Trophoblast cell (in vitro differentiated cells and primary cell): Measurements from ENCODE around the gene CMYA5.
A peak's percentile ranks its signal among the peaks of the same experiment; 100 is the strongest.

ENCODE experiments used
- DNase-seq, 2 donors: peaks; one replicate each; pipeline ENCODE4 v3.0.0-alpha.2; 2016
- H2AFZ ChIP-seq: 2 replicates; pipeline ENCODE4 v1.6.1; 2013; ENCODE audit warnings: low read length, moderate library complexity, mild to moderate bottlenecking; ENCODE audit not compliant: insufficient read depth, poor library complexity
- H2AK5ac ChIP-seq: 2 replicates; pipeline ENCODE4 v1.6.1; 2013; ENCODE audit warnings: mild to moderate bottlenecking, low read length
- H2BK120ac ChIP-seq: 2 replicates; pipeline ENCODE4 v1.6.1; 2013; ENCODE audit warnings: low read length, mild to moderate bottlenecking, moderate library complexity; ENCODE audit not compliant: insufficient read depth, poor library complexity
- H2BK12ac ChIP-seq: 2 replicates; pipeline ENCODE4 v1.6.1; 2013; ENCODE audit warnings: mild to moderate bottlenecking, low read length, moderate library complexity
- H2BK5ac ChIP-seq: 2 replicates; pipeline ENCODE4 v1.6.1; 2013; ENCODE audit warnings: low read length, low read depth, moderate library complexity, mild to moderate bottlenecking; ENCODE audit not compliant: poor library complexity
- H3K14ac ChIP-seq: 2 replicates; pipeline ENCODE4 v1.6.1; 2013; ENCODE audit warnings: mild to moderate bottlenecking, low read length
- H3K18ac ChIP-seq: 2 replicates; pipeline ENCODE4 v1.6.1; 2013; ENCODE audit warnings: mild to moderate bottlenecking, low read length
- H3K23ac ChIP-seq: 2 replicates; pipeline ENCODE4 v1.6.1; 2013; ENCODE audit warnings: low read length
- H3K27ac ChIP-seq: 2 replicates; pipeline ENCODE4 v1.5.1; 2013; ENCODE audit warnings: low read depth, mild to moderate bottlenecking, inconsistent platforms, low read length, moderate library complexity
- H3K27me3 ChIP-seq: 2 replicates; pipeline ENCODE4 v1.6.1; 2013; ENCODE audit warnings: inconsistent platforms, mild to moderate bottlenecking, low read length, moderate library complexity; ENCODE audit not compliant: insufficient read depth
- H3K36me3 ChIP-seq, 2 experiments: 1 replicate in 1 of 2; 2 replicates in 1 of 2; pipeline ENCODE4 v1.6.1; 2013; ENCODE audit warnings: low read length in 2 of 2, mild to moderate bottlenecking in 2 of 2, moderate library complexity in 1 of 2; ENCODE audit not compliant: insufficient read depth in 2 of 2, control insufficient read depth in 1 of 2
- H3K4ac ChIP-seq: 2 replicates; pipeline ENCODE4 v1.6.1; 2013; ENCODE audit warnings: low read depth, mild to moderate bottlenecking, low read length, moderate library complexity
- H3K4me1 ChIP-seq, 2 experiments: 1 replicate in 1 of 2; 2 replicates in 1 of 2; pipeline ENCODE4 v1.6.1; 2013; ENCODE audit warnings: low read length in 2 of 2, mild to moderate bottlenecking in 2 of 2, moderate library complexity in 1 of 2; ENCODE audit not compliant: insufficient read depth in 2 of 2, control insufficient read depth in 1 of 2
- H3K4me2 ChIP-seq: 2 replicates; pipeline ENCODE4 v1.6.1; 2013; ENCODE audit warnings: inconsistent platforms, mild to moderate bottlenecking, low read length, moderate library complexity
- H3K4me3 ChIP-seq: 2 replicates; pipeline ENCODE4 v1.5.1; 2013; ENCODE audit warnings: mild to moderate bottlenecking, low read depth, low read length, inconsistent platforms
- H3K79me1 ChIP-seq: one replicate; pipeline ENCODE4 v1.6.1; 2013; ENCODE audit warnings: low read length
- H3K79me2 ChIP-seq: 2 replicates; pipeline ENCODE4 v1.6.1; 2013; ENCODE audit warnings: low read length, mild to moderate bottlenecking; ENCODE audit not compliant: control insufficient read depth, insufficient read depth, poor library complexity
- H3K9ac ChIP-seq: 2 replicates; pipeline ENCODE4 v1.6.1; 2013; ENCODE audit warnings: mild to moderate bottlenecking, low read length
- H3K9me3 ChIP-seq: 2 replicates; pipeline ENCODE4 v1.6.1; 2013; ENCODE audit warnings: low read depth, mild to moderate bottlenecking, control low read depth, inconsistent platforms, low read length; ENCODE audit not compliant: insufficient read depth
- H4K12ac ChIP-seq: 2 replicates; pipeline ENCODE4 v1.6.1; 2013; ENCODE audit warnings: low read depth, mild to moderate bottlenecking, low read length, moderate library complexity
- H4K8ac ChIP-seq: 2 replicates; pipeline ENCODE4 v1.6.1; 2013; ENCODE audit warnings: low read depth, mild to moderate bottlenecking, low read length, moderate library complexity
- H4K91ac ChIP-seq: one replicate; pipeline ENCODE4 v1.6.1; 2013; ENCODE audit warnings: low read depth, mild to moderate bottlenecking, low read length, moderate library complexity
- WGBS: extraction: QIAGEN DNeasy Blood & Tissue Kit; methylation state at CpG from one replicate; pipeline ENCODE4 v1.1.7; 2013; ENCODE audit warnings: missing lambda C conversion rate; ENCODE audit not compliant: insufficient read length, insufficient coverage; ENCODE audit errors: extremely low coverage; 5-methylcytosine and 5-hydroxymethylcytosine counted together

The CMYA5 gene

GRCh38 chr5:79793304-79793703 is 103.7 kb downstream of the CMYA5 start:
- no peak overlapping the region for H4K91ac ChIP-seq
- no peak overlapping the region for H2BK12ac ChIP-seq
- H2AFZ ChIP-seq, result no peak overlapping the region
- no peak overlapping the region for H3K4ac ChIP-seq
- no peak overlapping the region for H3K4me2 ChIP-seq
- no peak overlapping the region for H3K14ac ChIP-seq
- H3K9me3 ChIP-seq, result peaks cover 2% of the 10 kb centered on the region
- H3K18ac ChIP-seq, result no peak overlapping the region
- no peak overlapping the region for H3K4me3 ChIP-seq
- no peak overlapping the region for H3K23ac ChIP-seq
- no peak overlapping the region for H3K9ac ChIP-seq
- no peak overlapping the region for H2BK5ac ChIP-seq
- H3K36me3 ChIP-seq, result no peaks in the 10 kb centered on the region
- no peaks in the 10 kb centered on the region for H3K27me3 ChIP-seq
- H2BK120ac ChIP-seq, result no peak overlapping the region
- WGBS, result no CpG with 5 or more reads among the region's 7 CpGs
- DNase-seq, result no peak
- no peaks in the 10 kb centered on the region for H3K4me1 ChIP-seq
- no peak overlapping the region for H4K8ac ChIP-seq
- H3K27ac ChIP-seq, result no peak overlapping the region
- H3K79me1 ChIP-seq, result no peaks in the 10 kb centered on the region
- no peak overlapping the region for H4K12ac ChIP-seq
- H3K79me2 ChIP-seq, result no peaks in the 10 kb centered on the region
- no peak overlapping the region for H2AK5ac ChIP-seq

- no peaks in the 10 kb centered on the region for H3K79me2 ChIP-seq
- no peaks in the 10 kb centered on the region for H3K79me1 ChIP-seq
- no peak overlapping the region for H3K14ac ChIP-seq
These were observed 104.1 kb downstream of the CMYA5 start for GRCh38 chr5:79793722-79794121.

GRCh38 chr5:79794347-79794746 is 104.7 kb downstream of the CMYA5 start:
- no peak overlapping the region for H3K27ac ChIP-seq
- H3K9ac ChIP-seq, result no peak overlapping the region
- no peaks in the 10 kb centered on the region for H3K27me3 ChIP-seq
- H3K4me3 ChIP-seq, result no peak overlapping the region
- no peak overlapping the region for H4K12ac ChIP-seq
- no peak overlapping the region for H2BK12ac ChIP-seq
- DNase-seq, result no peak
- no peak overlapping the region for H3K4me2 ChIP-seq
- WGBS, result no CpG with 5 or more reads among the region's 3 CpGs
- H3K23ac ChIP-seq, result no peak overlapping the region
- H2BK5ac ChIP-seq, result no peak overlapping the region
- H3K4ac ChIP-seq, result no peak overlapping the region
- no peaks in the 10 kb centered on the region for H3K36me3 ChIP-seq
- H4K8ac ChIP-seq, result no peak overlapping the region
- no peaks in the 10 kb centered on the region for H3K79me1 ChIP-seq
- H4K91ac ChIP-seq, result no peak overlapping the region
- H2AFZ ChIP-seq, result no peak overlapping the region
- peaks cover 2% of the 10 kb centered on the region for H3K9me3 ChIP-seq
- no peak overlapping the region for H3K14ac ChIP-seq
- no peaks in the 10 kb centered on the region for H3K4me1 ChIP-seq
- no peak overlapping the region for H2AK5ac ChIP-seq
- H2BK120ac ChIP-seq, result no peak overlapping the region
- H3K79me2 ChIP-seq, result no peaks in the 10 kb centered on the region
- H3K18ac ChIP-seq, result no peak overlapping the region

More at GRCh38 chr5:79793722-79794121, 104.1 kb downstream of the CMYA5 start:
- no peak overlapping the region for H2BK5ac ChIP-seq
- no peak overlapping the region for H2BK120ac ChIP-seq
- peaks cover 2% of the 10 kb centered on the region for H3K9me3 ChIP-seq
- no peak overlapping the region for H3K27ac ChIP-seq
- no peak for DNase-seq
- no peak overlapping the region for H4K8ac ChIP-seq
- no peak overlapping the region for H2AFZ ChIP-seq
- no peaks in the 10 kb centered on the region for H3K36me3 ChIP-seq
- H4K12ac ChIP-seq, result no peak overlapping the region
- no peak overlapping the region for H4K91ac ChIP-seq
- H2BK12ac ChIP-seq, result no peak overlapping the region
- H3K4me1 ChIP-seq, result no peaks in the 10 kb centered on the region
- no peak overlapping the region for H3K23ac ChIP-seq
- no peaks in the 10 kb centered on the region for H3K27me3 ChIP-seq
- no peak overlapping the region for H3K4me3 ChIP-seq
- no peak overlapping the region for H3K4ac ChIP-seq
- H3K4me2 ChIP-seq, result no peak overlapping the region
- H2AK5ac ChIP-seq, result no peak overlapping the region
- H3K18ac ChIP-seq, result no peak overlapping the region
- H3K9ac ChIP-seq, result no peak overlapping the region

- Histone ChIP-seq H2BK5ac (no peak overlapping the region), H3K14ac (no peak overlapping the region), H3K4ac (no peak overlapping the region), H3K27ac (no peak overlapping the region), H2BK12ac (no peak overlapping the region), H3K4me3 (no peak overlapping the region), H4K12ac (no peak overlapping the region), H2AK5ac (no peak overlapping the region), H3K79me1 (no peaks in the 10 kb centered on the region), H3K9me3 (peaks cover 2% of the 10 kb centered on the region), H3K27me3 (no peaks in the 10 kb centered on the region), H3K18ac (no peak overlapping the region), H3K4me1 (no peaks in the 10 kb centered on the region), H3K79me2 (no peaks in the 10 kb centered on the region), H4K8ac (no peak overlapping the region), H2AFZ (no peak overlapping the region), H3K36me3 (no peaks in the 10 kb centered on the region), H2BK120ac (no peak overlapping the region), H3K23ac (no peak overlapping the region), H4K91ac (no peak overlapping the region), H3K4me2 (no peak overlapping the region), H3K9ac (no peak overlapping the region)
- DNase-seq, result peak; percentile 28 to 88
- no CpG with 5 or more reads among the region's 8 CpGs for WGBS
These were observed 106.2 kb downstream of the CMYA5 start for GRCh38 chr5:79795764-79796398.
